ENCODE results near the gene PRR15. TPM values are rescaled to one million over a fixed set of nuclear protein-coding genes. Genes with fewer than 3 reads are reported as not detected.

The PRR15 gene
- total RNA-seq, 1 experiment from 2014 or later, result 2.9 TPM

GRCh38 chr7:29597266-29597665 is 33.6 kb downstream of the PRR15 start:
- ATAC-seq, result no peak
- Histone ChIP-seq H3K4me3 (replicated peaks in 1 of 2; ENCODE audit: low read depth in 1 of 2, low read length in 2 of 2) (no peak overlapping the region), H3K4me2 (ENCODE audit: low read length) (no peak overlapping the region), H3K79me2 (ENCODE audit: insufficient read depth, low read length) (no peaks in the 10 kb centered on the region), H3K4me1 (ENCODE audit: control insufficient read depth in 1 of 2, insufficient read depth in 2 of 2, low read length in 2 of 2) (no peaks in the 10 kb centered on the region), H4K20me1 (ENCODE audit: insufficient read depth) (no peaks in the 10 kb centered on the region), H2AFZ (ENCODE audit: low read depth, low read length, poor library complexity, severe bottlenecking) (no peak overlapping the region), H3K27ac (ENCODE audit: low read depth, low read length) (no peak overlapping the region), H3K27me3 (ENCODE audit: insufficient read depth, low read length) (no peaks in the 10 kb centered on the region), H3K9ac (ENCODE audit: low read length) (no peak overlapping the region), H3K36me3 (ENCODE audit: control insufficient read depth in 1 of 2, insufficient read depth in 2 of 2, low read length in 2 of 2) (no peaks in the 10 kb centered on the region), H3K9me2 (ENCODE audit: insufficient read depth) (no peaks in the 10 kb centered on the region), H3K9me3 (ENCODE audit: control insufficient read depth in 1 of 2, insufficient read depth in 1 of 2, low read depth in 1 of 2, low read length in 2 of 2) (no peaks in the 10 kb centered on the region)
- RAD21 ChIA-PET (ENCODE audit: low non-redundant PET in 1 of 2, low total read pairs in 2 of 2, uncharacterized antibody in 2 of 2, unreplicated experiment in 2 of 2), result no interaction called here
- intact Hi-C loops (cut with micrococcal nuclease), result no loop called here
- no TSS peak for BruUV-seq (replicated peaks)
- POLR2A ChIA-PET, result no interaction called here
- no peak for TF ChIP-seq CEBPB (IDR thresholded peaks at IDR 0.05; ENCODE audit: low read depth)
- TF ChIP-seq CBX3 (IDR thresholded peaks at IDR 0.05; ENCODE audit: low read depth), result no peak
- TF ChIP-seq MAX (IDR thresholded peaks at IDR 0.05), result no peak
- TF ChIP-seq SP1 (IDR thresholded peaks at IDR 0.05; ENCODE audit: low read depth), result no peak
- TF ChIP-seq, protein P1, sequence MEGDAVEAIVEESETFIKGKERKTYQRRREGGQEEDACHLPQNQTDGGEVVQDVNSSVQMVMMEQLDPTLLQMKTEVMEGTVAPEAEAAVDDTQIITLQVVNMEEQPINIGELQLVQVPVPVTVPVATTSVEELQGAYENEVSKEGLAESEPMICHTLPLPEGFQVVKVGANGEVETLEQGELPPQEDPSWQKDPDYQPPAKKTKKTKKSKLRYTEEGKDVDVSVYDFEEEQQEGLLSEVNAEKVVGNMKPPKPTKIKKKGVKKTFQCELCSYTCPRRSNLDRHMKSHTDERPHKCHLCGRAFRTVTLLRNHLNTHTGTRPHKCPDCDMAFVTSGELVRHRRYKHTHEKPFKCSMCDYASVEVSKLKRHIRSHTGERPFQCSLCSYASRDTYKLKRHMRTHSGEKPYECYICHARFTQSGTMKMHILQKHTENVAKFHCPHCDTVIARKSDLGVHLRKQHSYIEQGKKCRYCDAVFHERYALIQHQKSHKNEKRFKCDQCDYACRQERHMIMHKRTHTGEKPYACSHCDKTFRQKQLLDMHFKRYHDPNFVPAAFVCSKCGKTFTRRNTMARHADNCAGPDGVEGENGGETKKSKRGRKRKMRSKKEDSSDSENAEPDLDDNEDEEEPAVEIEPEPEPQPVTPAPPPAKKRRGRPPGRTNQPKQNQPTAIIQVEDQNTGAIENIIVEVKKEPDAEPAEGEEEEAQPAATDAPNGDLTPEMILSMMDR (IDR thresholded peaks at IDR 0.05 in 2 of 3, conservative IDR thresholded peaks at IDR 0.05 in 1 of 3; ENCODE audit: borderline replicate concordance in 1 of 3, insufficient read depth in 1 of 3, low read depth in 2 of 3, low read length in 2 of 3), result no peak
- TF ChIP-seq TCF7L2 (IDR thresholded peaks at IDR 0.05; ENCODE audit: borderline replicate concordance, extremely low read depth, insufficient read depth, insufficient read length), result no peak
- no peak for TF ChIP-seq YY1 (IDR thresholded peaks at IDR 0.05; ENCODE audit: extremely low read depth, insufficient replicate concordance, low read depth, low read length)
- CTCF ChIA-PET, result interaction anchor here (1.4 kb wide), 1 partner anchor 8 kb away, joined by 3 read pairs; no protein-coding TSS in a partner anchor
- DNase-seq (ENCODE audit: low read depth, low spot score), result no peak

- no TSS peak for BruUV-seq (replicated peaks)
- no peaks in the 10 kb centered on the region for H3K79me2 ChIP-seq (ENCODE audit: insufficient read depth, low read length)
- H3K27ac ChIP-seq (ENCODE audit: low read depth, low read length), result no peak overlapping the region
- intact Hi-C loops (cut with micrococcal nuclease), result no loop called here
- no peaks in the 10 kb centered on the region for H3K4me1 ChIP-seq (ENCODE audit: control insufficient read depth in 1 of 2, insufficient read depth in 2 of 2, low read length in 2 of 2)
- ATAC-seq, result no peak
- ChIA-PET RAD21 (ENCODE audit: low non-redundant PET in 1 of 2, low total read pairs in 2 of 2, uncharacterized antibody in 2 of 2, unreplicated experiment in 2 of 2) (no interaction called here), POLR2A (no interaction called here), CTCF (interaction anchor here (1.4 kb wide), 1 partner anchor 9 kb away, joined by 3 read pairs; no protein-coding TSS in a partner anchor)
- no peak for DNase-seq (ENCODE audit: low read depth, low spot score)
- H4K20me1 ChIP-seq (ENCODE audit: insufficient read depth), result no peaks in the 10 kb centered on the region
- no peaks in the 10 kb centered on the region for H3K9me3 ChIP-seq (ENCODE audit: control insufficient read depth in 1 of 2, insufficient read depth in 1 of 2, low read depth in 1 of 2, low read length in 2 of 2)
- H3K4me2 ChIP-seq (ENCODE audit: low read length), result no peak overlapping the region
- no peak overlapping the region for H2AFZ ChIP-seq (ENCODE audit: low read depth, low read length, poor library complexity, severe bottlenecking)
- H3K27me3 ChIP-seq (ENCODE audit: insufficient read depth, low read length), result no peaks in the 10 kb centered on the region
- no peaks in the 10 kb centered on the region for H3K36me3 ChIP-seq (ENCODE audit: control insufficient read depth in 1 of 2, insufficient read depth in 2 of 2, low read length in 2 of 2)
- H3K4me3 ChIP-seq (replicated peaks in 1 of 2; ENCODE audit: low read depth in 1 of 2, low read length in 2 of 2), result no peak overlapping the region
- no peak overlapping the region for H3K9ac ChIP-seq (ENCODE audit: low read length)
- no peaks in the 10 kb centered on the region for H3K9me2 ChIP-seq (ENCODE audit: insufficient read depth)
- TF ChIP-seq TCF7L2 (IDR thresholded peaks at IDR 0.05; ENCODE audit: borderline replicate concordance, extremely low read depth, insufficient read depth, insufficient read length) (no peak), RAD21 (IDR thresholded peaks at IDR 0.05; ENCODE audit: low read depth) (no peak), FOSL1 (IDR thresholded peaks at IDR 0.05; ENCODE audit: low read depth) (no peak), POLR2A (IDR thresholded peaks at IDR 0.05; ENCODE audit: borderline replicate concordance, extremely low read depth, insufficient read depth, insufficient read length) (no peak), EGR1 (IDR thresholded peaks at IDR 0.05; ENCODE audit: low read depth) (no peak), ATF3 (IDR thresholded peaks at IDR 0.05) (no peak), JUND (IDR thresholded peaks at IDR 0.05) (no peak), ZNF274 (IDR thresholded peaks at IDR 0.05; ENCODE audit: low read depth, low read length) (no peak), SRF (IDR thresholded peaks at IDR 0.05; ENCODE audit: low read depth) (no peak), ZBTB33 (IDR thresholded peaks at IDR 0.05; ENCODE audit: extremely low read depth, insufficient replicate concordance, low read length) (no peak), MAX (IDR thresholded peaks at IDR 0.05) (no peak), POLR2AphosphoS5 (IDR thresholded peaks at IDR 0.05; ENCODE audit: low read depth, low read length) (no peak)
These were observed 34.5 kb downstream of the PRR15 start for GRCh38 chr7:29598137-29598536.
